Stimulated activated CD8-positive, alpha-beta memory T cell treated with anti-CD3 and anti-CD28 coated beads, Interleukin-7, amount 100 ng/mL, for 4 hours (primary cell): ENCODE measurements around the gene CRYBA2.

ENCODE experiments used
- DNase-seq, 2 donors: peaks; one replicate each; pipeline ENCODE4 v3.0.0-alpha.2; 2020; ENCODE audit warnings: low read depth in 2 of 2

CRYBA2 gene

GRCh38 chr2:218999021-218999880, 6.0 kb upstream of the CRYBA2 start:
- no peak for DNase-seq

DNA sequence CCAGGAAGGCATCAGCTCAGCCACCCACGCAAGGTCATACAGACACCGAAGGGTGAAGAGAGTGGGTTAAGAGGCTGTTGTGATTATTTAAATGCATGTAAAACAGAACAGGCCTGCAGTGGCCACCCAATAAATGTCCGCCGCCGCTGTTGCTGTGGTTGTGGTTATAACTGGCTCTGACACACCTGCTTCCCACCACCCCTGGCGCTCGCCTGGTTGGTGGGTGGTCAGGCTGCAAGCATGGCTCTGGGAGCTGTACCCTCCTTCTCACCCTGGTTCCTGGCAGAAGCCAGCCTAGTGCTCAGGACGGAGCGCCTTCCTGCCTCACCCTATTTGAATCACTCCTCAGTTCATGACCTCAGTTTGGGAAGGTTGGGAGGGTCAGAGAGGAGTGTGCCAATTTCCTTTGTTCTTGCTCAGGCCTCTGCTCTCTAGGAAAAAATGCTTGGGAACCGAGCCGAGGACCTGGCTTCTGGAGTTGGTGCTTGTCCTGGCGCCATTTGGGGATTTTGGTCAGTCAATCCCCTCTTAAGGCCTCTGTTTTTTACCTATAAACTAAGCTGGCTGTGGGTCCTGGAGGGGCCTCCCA, 5.3 kb upstream of the CRYBA2 start:
- no peak for DNase-seq

- no peak for DNase-seq
Observed at GRCh38 chr2:218997731-218998130, 4.5 kb upstream of the CRYBA2 start.

- DNase-seq = no peak
Observed at GRCh38 chr2:218996937-218997336, 3.7 kb upstream of the CRYBA2 start.

DNA sequence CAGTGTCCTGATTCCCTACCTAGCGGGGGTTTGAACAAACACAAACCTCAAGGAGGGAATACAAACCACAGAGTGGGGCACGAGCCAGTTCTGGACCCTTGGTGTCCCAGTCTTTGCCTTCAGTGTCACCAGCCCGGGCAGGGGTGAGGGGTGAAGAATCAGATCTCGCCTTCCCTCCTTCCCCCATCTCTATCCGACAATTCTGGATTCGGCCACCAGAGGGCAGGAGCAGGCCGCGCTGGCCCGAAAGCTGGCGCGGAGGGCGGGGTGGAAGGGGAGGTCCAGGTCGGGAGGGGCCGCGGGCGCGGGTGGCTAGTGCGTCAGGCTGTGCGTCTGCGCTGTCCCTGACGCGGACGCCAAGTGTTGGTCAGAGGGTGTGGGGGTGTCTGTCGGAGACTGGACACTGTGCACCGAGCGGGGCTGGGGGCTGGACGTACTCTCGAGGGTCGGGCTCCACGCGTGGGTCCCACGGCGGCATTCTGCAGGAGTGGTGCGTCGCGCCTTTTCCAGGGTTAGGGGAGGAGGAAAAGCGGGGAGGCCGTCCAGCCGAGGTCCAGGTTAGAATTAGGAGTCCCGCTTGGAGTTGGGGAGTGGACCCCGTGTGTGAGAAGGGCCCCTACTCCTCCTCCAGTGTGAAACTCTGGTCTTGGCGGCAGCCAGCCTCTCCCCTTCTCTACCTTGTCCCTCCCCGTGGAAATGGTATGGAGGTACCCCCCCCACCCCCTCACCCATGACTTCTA, 2.9 kb upstream of the CRYBA2 start:
- peak; percentile 39 to 59 for DNase-seq

DNA sequence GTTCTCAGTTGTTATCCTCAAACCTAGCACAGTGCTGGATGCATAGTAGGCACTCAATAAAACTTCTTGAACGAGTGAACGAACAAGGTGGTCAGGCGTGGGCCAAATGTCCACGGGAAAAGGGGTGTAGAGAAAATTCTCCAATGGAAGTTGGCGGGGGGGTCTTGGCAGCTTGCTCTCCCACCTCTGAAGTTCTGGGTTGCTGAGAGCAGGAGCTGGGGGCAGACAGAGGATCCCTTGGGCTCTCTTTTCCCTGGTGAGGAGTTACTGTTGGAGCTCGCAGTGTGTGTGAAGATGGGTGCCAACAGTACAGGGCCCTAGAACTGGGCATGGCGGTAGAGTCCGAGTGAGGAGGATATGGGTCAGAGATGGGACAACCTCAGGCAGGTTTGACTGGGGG, 2.3 kb upstream of the CRYBA2 start:
- DNase-seq = no peak

- DNase-seq = no peak
Observed at GRCh38 chr2:218992703-218993344, 398 bp downstream of the CRYBA2 start.

DNA sequence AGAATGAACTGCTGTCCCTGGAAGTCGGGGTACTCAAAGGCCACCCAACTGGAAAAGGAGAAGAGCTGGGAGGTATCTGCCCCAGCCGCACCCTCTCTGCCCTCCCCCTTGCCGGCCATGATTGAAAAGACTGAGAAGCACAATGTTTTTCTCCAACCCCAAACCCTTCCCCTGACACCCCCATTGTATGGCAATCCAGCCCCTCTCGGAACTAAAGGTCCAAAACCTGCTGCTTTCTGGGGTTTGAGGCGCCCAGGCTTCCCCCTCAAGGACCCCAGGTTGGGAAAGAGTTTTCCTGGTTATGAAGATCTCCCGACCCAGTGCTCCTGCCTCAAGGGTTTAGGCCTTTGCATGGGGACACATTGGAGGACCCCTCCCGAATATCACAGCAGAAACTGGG, 1.0 kb downstream of the CRYBA2 start:
- no peak for DNase-seq

DNA sequence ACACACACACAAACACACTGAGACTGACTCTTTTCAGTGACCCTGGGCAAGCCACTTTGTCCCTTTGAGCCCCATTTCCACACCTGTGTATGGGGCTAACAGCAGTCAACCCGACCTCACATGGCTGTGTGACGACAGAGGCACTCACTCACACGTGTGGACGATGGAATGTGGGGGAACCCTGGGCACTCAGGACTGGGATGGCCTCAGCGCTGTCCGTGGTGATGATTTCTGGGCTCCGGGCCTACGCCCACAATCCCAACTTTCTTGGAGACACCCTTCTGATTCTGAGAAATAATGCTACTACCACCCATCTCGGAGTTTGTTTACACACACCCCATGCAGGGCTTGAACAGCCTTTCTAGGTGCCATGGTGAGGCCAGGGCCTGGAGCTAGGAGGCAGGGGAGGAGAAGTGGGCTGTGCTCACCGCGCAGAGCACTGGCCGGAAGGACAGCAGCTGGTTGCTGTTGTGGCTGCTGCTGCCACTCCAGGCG, 1.5 kb downstream of the CRYBA2 start:
- no peak for DNase-seq

- DNase-seq = no peak
Observed at GRCh38 chr2:218990612-218991011, 2.6 kb downstream of the CRYBA2 start.

DNA sequence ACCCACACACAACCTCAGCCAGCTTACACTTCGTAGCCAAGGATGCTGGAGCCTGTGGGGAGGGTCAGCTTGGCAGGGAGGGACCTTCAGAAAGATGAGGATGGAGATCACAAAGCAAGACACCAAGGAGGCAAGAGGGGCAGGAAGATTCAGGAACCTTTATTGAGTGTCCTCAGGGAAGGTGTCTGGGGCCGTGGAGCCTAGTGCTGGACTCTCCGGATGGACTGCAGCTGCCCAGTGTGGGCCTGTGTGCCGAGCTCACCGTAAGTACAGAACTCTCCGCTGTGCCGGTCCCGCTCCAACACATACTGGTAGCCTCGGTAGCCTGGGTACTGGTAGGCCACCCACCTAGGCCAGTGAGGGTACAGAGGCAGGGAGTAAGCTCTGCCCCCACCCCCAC, 3.2 kb downstream of the CRYBA2 start:
- no peak for DNase-seq

DNA sequence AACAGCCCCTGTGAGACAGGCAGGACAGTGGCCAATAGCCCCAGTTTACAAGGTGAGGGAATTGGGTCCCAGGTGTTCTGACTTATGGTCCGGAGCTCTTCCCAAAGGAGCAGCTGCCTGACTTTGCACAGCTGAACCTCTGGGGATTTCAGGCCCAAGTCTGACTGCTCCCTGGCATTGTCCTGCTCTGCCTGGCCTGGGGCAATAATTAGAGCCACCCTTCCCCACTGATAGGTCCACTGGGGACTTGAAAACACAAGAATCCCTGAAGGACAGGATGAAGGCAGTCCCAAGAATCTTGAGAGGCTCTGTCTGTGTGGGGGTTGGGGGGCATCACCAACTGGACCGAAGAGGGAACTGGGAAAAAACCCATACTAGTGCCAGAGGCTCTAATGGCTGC, 4.6 kb downstream of the CRYBA2 start:
- DNase-seq = no peak

- no peak for DNase-seq
Observed at GRCh38 chr2:218988164-218988563, 5.1 kb downstream of the CRYBA2 start.

- no peak for DNase-seq
Observed at GRCh38 chr2:218986148-218986761, 7.0 kb downstream of the CRYBA2 start.

DNA sequence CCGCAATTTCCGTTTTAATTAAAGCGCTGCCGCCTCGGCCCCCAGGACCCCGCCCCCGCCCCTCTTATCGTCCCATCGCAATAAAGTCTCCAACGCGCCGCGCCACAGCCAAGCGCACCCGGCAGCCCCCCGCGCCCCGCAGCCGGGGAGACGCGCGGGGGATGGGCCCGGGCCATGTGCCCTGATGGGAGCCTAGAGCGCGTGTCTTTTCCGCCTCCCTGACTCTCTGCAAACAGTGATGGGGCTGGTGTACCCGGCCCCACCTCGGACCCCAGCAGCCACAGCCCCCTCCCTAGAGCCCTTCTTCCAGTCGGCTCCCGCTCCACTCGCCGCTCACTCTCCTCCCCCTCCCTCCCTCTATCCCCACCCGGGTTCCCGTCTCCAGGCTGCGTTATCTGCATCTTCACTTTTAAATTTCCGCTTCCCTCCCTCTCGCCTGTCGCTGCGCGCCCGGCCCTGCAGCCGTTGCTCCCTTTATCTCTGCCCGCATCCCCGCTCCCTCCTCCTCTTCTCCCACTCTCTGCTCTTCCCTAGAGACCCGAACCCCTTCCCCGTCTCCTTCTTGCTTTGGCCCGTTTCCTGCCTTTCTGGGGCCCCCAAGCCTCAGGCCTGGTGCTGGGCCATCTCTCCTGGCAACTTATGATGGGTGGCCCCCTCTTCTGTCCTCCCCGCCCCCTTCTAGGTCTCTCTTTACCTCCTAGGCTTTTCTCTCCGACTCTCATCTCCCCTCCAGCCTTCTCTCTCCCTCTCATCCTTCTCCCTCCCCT, 7.7 kb downstream of the CRYBA2 start:
- no peak for DNase-seq

- DNase-seq = no peak
Observed at GRCh38 chr2:218985021-218985324, 8.2 kb downstream of the CRYBA2 start, which contains the start of gene FEV. Gene FEV (minus strand): TSS chr2:218985184. CDS start chr2:218985075, 109 bp downstream.

- DNase-seq = no peak
Observed at GRCh38 chr2:218984239-218985020, 8.8 kb downstream of the CRYBA2 start.

DNA sequence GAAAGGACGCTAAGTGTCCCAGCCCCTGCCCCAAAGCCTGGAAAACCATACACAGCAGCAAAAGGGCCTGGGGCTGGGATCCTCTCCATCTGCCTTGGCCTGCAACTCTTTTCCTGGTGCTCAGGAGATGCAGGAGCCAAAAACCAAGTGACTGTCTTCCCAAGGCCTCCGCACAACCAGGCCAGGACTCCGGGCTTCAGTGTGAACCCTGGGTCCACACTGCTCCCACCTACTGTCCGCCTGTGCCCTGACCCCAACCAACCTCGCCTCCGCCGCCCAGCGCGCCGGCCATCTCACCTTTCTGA, 9.3 kb downstream of the CRYBA2 start:
- no peak for DNase-seq

DNA sequence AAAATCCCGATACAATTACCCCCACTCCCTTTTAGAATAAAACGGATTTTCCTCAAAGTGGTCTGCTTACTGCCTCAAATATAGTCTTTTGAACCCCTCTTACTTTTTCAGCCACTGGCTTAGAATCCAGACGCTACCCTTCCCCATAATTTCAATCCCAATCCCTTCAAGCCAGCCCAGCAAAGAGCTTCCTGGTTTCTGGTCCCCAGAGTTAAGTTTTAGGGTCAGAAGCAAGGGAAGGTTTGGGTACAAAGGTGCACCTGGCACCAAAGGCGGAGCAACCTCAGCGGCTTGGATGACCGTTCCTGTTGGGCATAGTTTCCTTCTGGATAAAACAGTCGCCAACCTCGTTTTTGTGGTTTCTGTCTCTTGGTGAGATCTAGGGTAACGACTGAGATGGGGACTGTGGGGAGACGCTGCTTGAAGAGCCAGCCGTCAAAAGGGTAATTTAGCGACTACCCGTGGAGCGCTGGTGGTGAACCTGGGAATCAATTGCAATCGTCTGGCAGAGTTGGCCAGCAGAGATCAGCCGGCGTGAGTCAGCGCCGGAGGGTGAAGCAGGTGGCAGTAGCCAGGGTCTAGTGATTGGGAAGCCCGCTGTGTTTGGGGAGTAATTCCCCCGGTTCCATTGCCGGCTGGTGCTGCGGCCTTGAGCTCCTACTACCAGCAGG, 9.8 kb downstream of the CRYBA2 start:
- DNase-seq = no peak
